ENCODE data around the gene BOK.
A peak's percentile ranks its signal among the peaks of the same experiment; 100 is the strongest.

Gene BOK

DNA sequence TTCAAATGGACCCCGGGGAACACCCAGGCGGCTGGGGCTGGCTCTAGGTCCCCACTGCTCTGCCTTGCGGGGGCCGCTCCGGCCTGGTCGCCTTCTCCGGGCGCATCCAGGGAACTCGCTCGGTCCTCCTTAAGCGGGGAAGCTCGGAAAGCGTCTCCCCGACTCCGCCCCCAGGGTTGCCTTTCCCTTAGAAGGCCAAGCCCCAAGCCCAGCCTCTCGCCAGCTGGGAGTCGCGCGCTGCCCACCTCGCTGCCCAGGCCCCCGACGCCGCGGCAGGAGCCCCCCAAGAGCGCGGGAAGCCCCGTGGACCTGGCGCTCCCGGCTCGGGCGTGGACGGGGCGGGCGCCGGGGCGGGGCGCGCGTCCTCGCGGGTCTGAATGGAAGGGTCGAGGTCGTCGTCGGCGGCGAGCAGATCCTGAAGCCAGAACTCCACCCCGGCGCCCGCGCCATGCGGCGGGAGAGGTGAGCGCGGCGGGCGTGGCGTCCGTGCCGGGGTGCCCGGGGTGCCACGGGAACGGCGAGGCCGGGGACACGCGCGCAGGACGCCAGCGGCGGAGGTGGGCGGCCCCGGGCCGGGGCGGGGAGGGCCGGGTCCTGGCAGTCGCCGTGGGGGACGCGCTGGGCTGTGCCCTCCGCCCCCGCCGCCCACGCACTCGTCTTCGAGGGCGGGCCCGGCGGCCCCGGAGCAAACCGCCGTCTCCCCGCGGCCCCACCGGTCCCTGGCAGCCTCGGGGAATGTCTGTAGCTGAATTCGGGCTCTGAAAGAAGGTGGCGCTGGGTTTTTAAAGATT, at the start of gene BOK:
Gene BOK (plus strand): TSS at position 214 of the 791 bp plus-strand sequence. CDS start 739 bp downstream, outside the sequence.
- peak within 1 kb of the TSS; percentile 57 to 66 for H3K4me3 ChIP-seq (ENCODE audit: low read length in 2 of 2)
- H3K27me3 ChIP-seq (ENCODE audit: control insufficient read depth in 2 of 2, insufficient read depth in 2 of 2, low read length in 2 of 2): peaks cover 7 to 14% of the 10 kb centered on the region in 2 donors
- H3K9ac ChIP-seq (ENCODE audit: low read depth in 1 of 2, low read length in 2 of 2): peak within 1 kb of the TSS in 1 of 2 donors; percentile 65
- H3K4me1 ChIP-seq (ENCODE audit: control insufficient read depth in 2 of 2, insufficient read depth in 2 of 2, low read length in 2 of 2): peaks cover 3 to 9% of the 10 kb centered on the region in 2 donors
- H3K9me3 ChIP-seq (ENCODE audit: control insufficient read depth in 2 of 2, low read length in 2 of 2): no peaks in the 10 kb centered on the region
- no peaks in the 10 kb centered on the region for H3K36me3 ChIP-seq (ENCODE audit: control insufficient read depth in 2 of 2, insufficient read depth in 2 of 2, low read length in 2 of 2)
- H3K27ac ChIP-seq (ENCODE audit: low read depth in 2 of 2, low read length in 2 of 2): peak within 1 kb of the TSS in 1 of 2 donors; percentile 23

DNA sequence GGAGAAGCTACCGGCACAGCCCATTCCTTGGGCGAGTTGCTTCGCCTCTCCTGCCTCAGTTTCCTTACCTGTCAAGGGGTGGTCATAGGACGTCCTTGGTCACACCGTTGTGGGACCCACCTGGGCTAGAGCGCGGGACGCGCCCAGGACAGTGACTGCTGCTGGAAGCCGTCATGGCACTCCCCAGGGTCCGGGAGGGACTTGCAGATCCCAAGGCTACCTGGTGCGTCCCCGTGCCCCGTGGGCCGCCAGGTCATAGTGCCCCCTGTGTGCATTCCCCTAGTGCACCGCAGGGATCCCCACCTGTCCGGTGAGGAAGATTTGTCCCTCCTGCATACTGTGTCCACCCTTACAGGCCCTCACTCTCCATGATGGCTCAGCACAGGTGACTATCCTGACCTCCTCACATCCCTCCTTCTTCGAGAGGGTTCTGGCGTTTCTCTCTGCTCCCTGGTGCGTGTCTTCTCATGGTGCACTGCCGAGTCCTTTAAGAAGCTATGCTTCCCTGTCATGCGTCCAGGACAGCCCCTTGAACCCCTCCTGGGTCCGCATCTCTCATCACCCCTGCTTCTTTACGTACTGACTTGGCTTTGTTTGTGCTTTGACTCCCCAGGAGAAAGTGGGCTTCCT, 49.3 kb upstream of the BOK start:
- peak overlapping the region; percentile 57 to 65 for H3K27ac ChIP-seq (ENCODE audit: low read depth in 2 of 2, low read length in 2 of 2)
- H3K36me3 ChIP-seq (ENCODE audit: control insufficient read depth in 2 of 2, insufficient read depth in 2 of 2, low read length in 2 of 2): peaks cover 0 to 2% of the 10 kb centered on the region in 2 donors
- no peaks in the 10 kb centered on the region for H3K9me3 ChIP-seq (ENCODE audit: control insufficient read depth in 2 of 2, low read length in 2 of 2)
- H3K9ac ChIP-seq (ENCODE audit: low read depth in 1 of 2, low read length in 2 of 2): peak overlapping the region; percentile 84 to 87
- no peaks in the 10 kb centered on the region for H3K27me3 ChIP-seq (ENCODE audit: control insufficient read depth in 2 of 2, insufficient read depth in 2 of 2, low read length in 2 of 2)
- H3K4me1 ChIP-seq (ENCODE audit: control insufficient read depth in 2 of 2, insufficient read depth in 2 of 2, low read length in 2 of 2): peaks cover 15 to 18% of the 10 kb centered on the region in 2 donors
- H3K4me3 ChIP-seq (ENCODE audit: low read length in 2 of 2): peak overlapping the region; percentile 77 to 83

DNA sequence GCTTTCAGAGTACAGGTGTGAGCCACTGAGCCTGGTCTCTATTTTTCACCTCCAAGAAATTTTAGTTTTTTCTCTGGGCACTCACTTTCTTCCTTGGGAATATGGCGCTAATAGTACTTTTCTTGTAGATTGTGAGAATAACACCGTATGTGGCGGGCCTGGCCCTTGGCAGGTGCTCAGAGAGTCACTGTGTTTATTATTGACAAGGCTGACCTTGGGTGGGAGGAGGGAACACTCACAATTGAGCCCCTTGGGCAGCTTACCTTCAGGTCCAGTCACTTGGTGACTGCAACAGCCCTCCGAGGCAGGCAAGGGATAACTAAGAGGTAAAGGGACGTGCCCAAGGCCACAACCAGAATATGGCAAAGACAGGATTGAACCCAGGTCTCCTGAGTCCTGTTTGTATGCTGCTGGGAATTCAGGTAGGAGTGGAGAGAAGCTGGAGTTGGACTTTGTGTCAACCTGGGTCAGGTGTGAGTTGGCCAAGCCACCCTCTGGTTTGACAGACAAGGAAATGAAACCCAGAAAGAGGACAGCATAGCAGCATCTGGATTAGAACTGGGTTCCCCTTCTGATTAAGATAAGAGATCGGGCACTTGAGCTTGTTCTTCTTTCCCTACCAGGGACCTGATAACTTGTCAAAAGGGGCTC, 47.3 kb upstream of the BOK start:
- H3K9ac ChIP-seq (ENCODE audit: low read depth in 1 of 2, low read length in 2 of 2): no peak overlapping the region
- no peaks in the 10 kb centered on the region for H3K27me3 ChIP-seq (ENCODE audit: control insufficient read depth in 2 of 2, insufficient read depth in 2 of 2, low read length in 2 of 2)
- H3K36me3 ChIP-seq (ENCODE audit: control insufficient read depth in 2 of 2, insufficient read depth in 2 of 2, low read length in 2 of 2): no peaks in the 10 kb centered on the region
- peaks cover 15 to 18% of the 10 kb centered on the region in 2 donors for H3K4me1 ChIP-seq (ENCODE audit: control insufficient read depth in 2 of 2, insufficient read depth in 2 of 2, low read length in 2 of 2)
- H3K9me3 ChIP-seq (ENCODE audit: control insufficient read depth in 2 of 2, low read length in 2 of 2): no peaks in the 10 kb centered on the region
- no peak overlapping the region for H3K4me3 ChIP-seq (ENCODE audit: low read length in 2 of 2)
- H3K27ac ChIP-seq (ENCODE audit: low read depth in 2 of 2, low read length in 2 of 2): no peak overlapping the region

DNA sequence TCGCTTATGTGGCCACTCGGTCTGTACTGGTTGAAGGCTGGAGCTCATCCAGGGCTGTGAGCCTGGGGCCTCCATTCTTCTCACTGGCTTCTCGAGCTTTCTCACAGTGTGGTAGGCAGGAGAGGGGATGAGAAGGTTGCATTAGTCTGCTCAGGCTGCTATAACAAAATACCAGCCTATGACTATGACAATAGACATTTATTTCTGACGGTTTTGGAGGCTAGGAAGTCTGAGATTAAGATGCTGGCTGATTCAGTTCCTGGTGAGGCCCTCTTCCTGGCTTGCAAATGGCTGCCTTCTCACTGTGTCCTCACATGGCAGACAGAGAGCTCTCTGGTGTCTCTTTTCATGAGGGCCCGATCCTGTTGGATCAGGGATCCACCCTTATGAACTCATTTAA, 44.0 kb upstream of the BOK start:
- H3K4me1 ChIP-seq (ENCODE audit: control insufficient read depth in 2 of 2, insufficient read depth in 2 of 2, low read length in 2 of 2): peaks cover 0 to 1% of the 10 kb centered on the region in 2 donors
- H3K27me3 ChIP-seq (ENCODE audit: control insufficient read depth in 2 of 2, insufficient read depth in 2 of 2, low read length in 2 of 2): no peaks in the 10 kb centered on the region
- no peak overlapping the region for H3K9ac ChIP-seq (ENCODE audit: low read depth in 1 of 2, low read length in 2 of 2)
- H3K9me3 ChIP-seq (ENCODE audit: control insufficient read depth in 2 of 2, low read length in 2 of 2): no peaks in the 10 kb centered on the region
- H3K36me3 ChIP-seq (ENCODE audit: control insufficient read depth in 2 of 2, insufficient read depth in 2 of 2, low read length in 2 of 2): no peaks in the 10 kb centered on the region
- H3K4me3 ChIP-seq (ENCODE audit: low read length in 2 of 2): no peak overlapping the region
- no peak overlapping the region for H3K27ac ChIP-seq (ENCODE audit: low read depth in 2 of 2, low read length in 2 of 2)

DNA sequence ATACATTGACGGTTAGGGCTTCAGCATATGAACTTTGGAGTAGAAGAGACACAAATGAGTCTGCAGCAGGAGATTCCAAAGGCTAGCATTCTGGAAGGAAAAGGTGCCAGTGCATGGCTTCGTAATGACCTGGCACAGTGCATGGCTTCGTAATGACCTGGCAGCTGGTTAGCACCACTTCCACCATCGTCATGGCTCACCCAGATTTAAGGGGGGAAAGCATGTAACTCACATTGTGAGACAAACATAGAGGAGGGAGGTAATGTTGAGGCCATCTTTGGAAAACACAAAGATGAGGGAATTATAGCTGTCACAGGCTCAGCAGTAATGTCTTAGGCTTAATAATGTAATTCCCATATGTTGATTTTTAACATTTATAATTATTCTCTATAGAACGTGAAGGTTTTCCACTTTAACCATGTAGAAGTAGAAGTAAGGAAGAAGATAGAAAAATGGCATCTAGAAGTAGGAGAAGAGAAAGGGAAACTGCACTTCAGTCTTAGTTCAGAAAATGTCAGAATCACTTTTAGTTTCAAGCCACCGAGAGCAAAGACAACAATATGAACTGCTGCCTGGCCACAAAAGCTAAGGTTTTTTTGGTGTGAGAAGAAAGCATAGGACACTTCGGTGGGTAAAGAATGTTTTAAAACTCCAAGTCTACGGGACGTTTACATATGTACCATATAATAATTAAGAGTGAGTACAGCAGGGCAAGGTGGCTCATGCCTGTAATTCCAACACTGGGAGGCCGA, 43.4 kb upstream of the BOK start:
- Histone ChIP-seq H3K36me3 (ENCODE audit: control insufficient read depth in 2 of 2, insufficient read depth in 2 of 2, low read length in 2 of 2) (no peaks in the 10 kb centered on the region), H3K27ac (ENCODE audit: low read depth in 2 of 2, low read length in 2 of 2) (no peak overlapping the region), H3K4me1 (ENCODE audit: control insufficient read depth in 2 of 2, insufficient read depth in 2 of 2, low read length in 2 of 2) (no peaks in the 10 kb centered on the region), H3K27me3 (ENCODE audit: control insufficient read depth in 2 of 2, insufficient read depth in 2 of 2, low read length in 2 of 2) (no peaks in the 10 kb centered on the region), H3K9me3 (ENCODE audit: control insufficient read depth in 2 of 2, low read length in 2 of 2) (no peaks in the 10 kb centered on the region), H3K4me3 (ENCODE audit: low read length in 2 of 2) (no peak overlapping the region), H3K9ac (ENCODE audit: low read depth in 1 of 2, low read length in 2 of 2) (no peak overlapping the region)

- no peak overlapping the region for H3K4me3 ChIP-seq (ENCODE audit: low read length in 2 of 2)
- no peak overlapping the region for H3K9ac ChIP-seq (ENCODE audit: low read depth in 1 of 2, low read length in 2 of 2)
These were observed 42.0 kb upstream of the BOK start for GRCh38 chr2:241516520-241516965.

DNA sequence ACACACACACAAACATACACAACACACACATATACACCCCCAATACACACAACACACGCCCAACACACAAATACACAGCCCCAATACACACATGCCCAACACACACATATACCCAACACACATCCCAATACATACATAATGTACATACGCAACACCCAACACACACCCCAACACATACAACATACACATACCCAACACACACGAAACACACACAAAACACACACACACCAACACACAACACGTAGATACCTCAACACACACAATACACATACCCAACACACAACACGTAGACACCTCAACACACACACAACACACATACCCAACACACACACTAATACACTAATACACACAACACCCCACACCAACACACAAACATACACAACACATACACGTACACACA, 41.2 kb upstream of the BOK start:
- no peaks in the 10 kb centered on the region for H3K36me3 ChIP-seq (ENCODE audit: control insufficient read depth in 2 of 2, insufficient read depth in 2 of 2, low read length in 2 of 2)
- no peaks in the 10 kb centered on the region for H3K4me1 ChIP-seq (ENCODE audit: control insufficient read depth in 2 of 2, insufficient read depth in 2 of 2, low read length in 2 of 2)
- H3K27ac ChIP-seq (ENCODE audit: low read depth in 2 of 2, low read length in 2 of 2): no peak overlapping the region
- no peak overlapping the region for H3K9ac ChIP-seq (ENCODE audit: low read depth in 1 of 2, low read length in 2 of 2)
- no peaks in the 10 kb centered on the region for H3K9me3 ChIP-seq (ENCODE audit: control insufficient read depth in 2 of 2, low read length in 2 of 2)
- no peak overlapping the region for H3K4me3 ChIP-seq (ENCODE audit: low read length in 2 of 2)
- no peaks in the 10 kb centered on the region for H3K27me3 ChIP-seq (ENCODE audit: control insufficient read depth in 2 of 2, insufficient read depth in 2 of 2, low read length in 2 of 2)

More at GRCh38 chr2:241516520-241516965, 42.0 kb upstream of the BOK start:
- no peaks in the 10 kb centered on the region for H3K36me3 ChIP-seq (ENCODE audit: control insufficient read depth in 2 of 2, insufficient read depth in 2 of 2, low read length in 2 of 2)
- H3K4me1 ChIP-seq (ENCODE audit: control insufficient read depth in 2 of 2, insufficient read depth in 2 of 2, low read length in 2 of 2): no peaks in the 10 kb centered on the region
- no peaks in the 10 kb centered on the region for H3K27me3 ChIP-seq (ENCODE audit: control insufficient read depth in 2 of 2, insufficient read depth in 2 of 2, low read length in 2 of 2)
- H3K27ac ChIP-seq (ENCODE audit: low read depth in 2 of 2, low read length in 2 of 2): no peak overlapping the region
- no peaks in the 10 kb centered on the region for H3K9me3 ChIP-seq (ENCODE audit: control insufficient read depth in 2 of 2, low read length in 2 of 2)

DNA sequence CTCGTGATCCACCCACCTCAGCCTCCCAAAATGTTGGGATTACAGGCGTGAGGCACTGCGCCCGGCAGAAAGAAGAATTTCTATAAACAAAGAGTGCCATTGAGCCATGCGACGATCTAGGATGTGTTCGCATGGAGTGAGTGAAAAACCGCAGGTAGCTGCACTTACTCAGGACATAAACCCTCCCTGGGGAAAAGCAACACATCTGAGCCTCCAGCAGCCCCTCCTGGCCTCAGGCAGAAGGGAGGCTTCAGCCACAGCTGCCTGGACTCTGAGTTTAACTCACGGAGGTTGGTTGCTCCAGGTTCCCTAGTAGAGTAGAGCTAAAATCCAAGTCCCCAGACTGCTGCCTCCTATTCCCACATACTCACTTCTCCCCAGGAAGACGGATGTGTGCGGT, 38.9 kb upstream of the BOK start:
- Histone ChIP-seq H3K9ac (ENCODE audit: low read depth in 1 of 2, low read length in 2 of 2) (no peak overlapping the region), H3K4me3 (ENCODE audit: low read length in 2 of 2) (no peak overlapping the region), H3K27ac (ENCODE audit: low read depth in 2 of 2, low read length in 2 of 2) (no peak overlapping the region)

GRCh38 chr2:241522477-241522876, 36.1 kb upstream of the BOK start:
- H3K4me1 ChIP-seq (ENCODE audit: control insufficient read depth in 2 of 2, insufficient read depth in 2 of 2, low read length in 2 of 2): no peaks in the 10 kb centered on the region
- H3K27ac ChIP-seq (ENCODE audit: low read depth in 2 of 2, low read length in 2 of 2): no peak overlapping the region
- no peaks in the 10 kb centered on the region for H3K27me3 ChIP-seq (ENCODE audit: control insufficient read depth in 2 of 2, insufficient read depth in 2 of 2, low read length in 2 of 2)
- no peak overlapping the region for H3K9ac ChIP-seq (ENCODE audit: low read depth in 1 of 2, low read length in 2 of 2)
- no peaks in the 10 kb centered on the region for H3K9me3 ChIP-seq (ENCODE audit: control insufficient read depth in 2 of 2, low read length in 2 of 2)
- H3K4me3 ChIP-seq (ENCODE audit: low read length in 2 of 2): no peak overlapping the region
- no peaks in the 10 kb centered on the region for H3K36me3 ChIP-seq (ENCODE audit: control insufficient read depth in 2 of 2, insufficient read depth in 2 of 2, low read length in 2 of 2)

More for the DNA sequence above, 38.9 kb upstream of the BOK start:
- no peaks in the 10 kb centered on the region for H3K27me3 ChIP-seq (ENCODE audit: control insufficient read depth in 2 of 2, insufficient read depth in 2 of 2, low read length in 2 of 2)
- H3K9me3 ChIP-seq (ENCODE audit: control insufficient read depth in 2 of 2, low read length in 2 of 2): no peaks in the 10 kb centered on the region
- H3K36me3 ChIP-seq (ENCODE audit: control insufficient read depth in 2 of 2, insufficient read depth in 2 of 2, low read length in 2 of 2): no peaks in the 10 kb centered on the region
- no peaks in the 10 kb centered on the region for H3K4me1 ChIP-seq (ENCODE audit: control insufficient read depth in 2 of 2, insufficient read depth in 2 of 2, low read length in 2 of 2)
